ENCODE data around the gene LY86. TPM values are rescaled to one million over a fixed set of nuclear protein-coding genes. Genes with fewer than 3 reads are reported as not detected.

LY86 gene
- total and polyA plus RNA-seq, 2 experiments from 2014 or later = not detected

GRCh38 chr6:6597682-6598081 lies 9.2 kb downstream of the LY86 start:
- Histone ChIP-seq H3K27me3 (no peaks in the 10 kb centered on the region), H3K4me3 (no peak overlapping the region), H3K9me3 (ENCODE audit: low read depth) (no peaks in the 10 kb centered on the region), H3K36me3 (no peaks in the 10 kb centered on the region), H3K4me1 (ENCODE audit: low read depth) (no peaks in the 10 kb centered on the region), H3K27ac (no peak overlapping the region)
- TF ChIP-seq, protein P1, sequence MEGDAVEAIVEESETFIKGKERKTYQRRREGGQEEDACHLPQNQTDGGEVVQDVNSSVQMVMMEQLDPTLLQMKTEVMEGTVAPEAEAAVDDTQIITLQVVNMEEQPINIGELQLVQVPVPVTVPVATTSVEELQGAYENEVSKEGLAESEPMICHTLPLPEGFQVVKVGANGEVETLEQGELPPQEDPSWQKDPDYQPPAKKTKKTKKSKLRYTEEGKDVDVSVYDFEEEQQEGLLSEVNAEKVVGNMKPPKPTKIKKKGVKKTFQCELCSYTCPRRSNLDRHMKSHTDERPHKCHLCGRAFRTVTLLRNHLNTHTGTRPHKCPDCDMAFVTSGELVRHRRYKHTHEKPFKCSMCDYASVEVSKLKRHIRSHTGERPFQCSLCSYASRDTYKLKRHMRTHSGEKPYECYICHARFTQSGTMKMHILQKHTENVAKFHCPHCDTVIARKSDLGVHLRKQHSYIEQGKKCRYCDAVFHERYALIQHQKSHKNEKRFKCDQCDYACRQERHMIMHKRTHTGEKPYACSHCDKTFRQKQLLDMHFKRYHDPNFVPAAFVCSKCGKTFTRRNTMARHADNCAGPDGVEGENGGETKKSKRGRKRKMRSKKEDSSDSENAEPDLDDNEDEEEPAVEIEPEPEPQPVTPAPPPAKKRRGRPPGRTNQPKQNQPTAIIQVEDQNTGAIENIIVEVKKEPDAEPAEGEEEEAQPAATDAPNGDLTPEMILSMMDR (IDR thresholded peaks at IDR 0.05; ENCODE audit: low read depth, low read length) = no peak
- DNase-seq (ENCODE audit: low read depth in 1 of 2, low spot score in 1 of 2) = no peak

- no peaks in the 10 kb centered on the region for H3K4me1 ChIP-seq (ENCODE audit: low read depth)
- TF ChIP-seq, protein P1 (IDR thresholded peaks at IDR 0.05; ENCODE audit: low read depth, low read length) = no peak
- no peaks in the 10 kb centered on the region for H3K36me3 ChIP-seq
- no peak overlapping the region for H3K4me3 ChIP-seq
- DNase-seq (ENCODE audit: low read depth in 1 of 2, low spot score in 1 of 2) = no peak
- H3K27ac ChIP-seq = no peak overlapping the region
- no peaks in the 10 kb centered on the region for H3K9me3 ChIP-seq (ENCODE audit: low read depth)
- H3K27me3 ChIP-seq = no peaks in the 10 kb centered on the region
Observed at GRCh38 chr6:6599468-6599873, 11.0 kb downstream of the LY86 start.

- Histone ChIP-seq H3K4me1 (ENCODE audit: low read depth) (no peaks in the 10 kb centered on the region), H3K9me3 (ENCODE audit: low read depth) (no peaks in the 10 kb centered on the region)
- no peak for DNase-seq (ENCODE audit: low read depth in 1 of 2, low spot score in 1 of 2)
Observed at GRCh38 chr6:6600875-6601274, 12.4 kb downstream of the LY86 start.

GRCh38 chr6:6602262-6602661 lies 13.7 kb downstream of the LY86 start:
- Histone ChIP-seq H3K4me3 (no peak overlapping the region), H3K27me3 (no peaks in the 10 kb centered on the region), H3K27ac (no peak overlapping the region), H3K9me3 (ENCODE audit: low read depth) (no peaks in the 10 kb centered on the region), H3K4me1 (ENCODE audit: low read depth) (no peaks in the 10 kb centered on the region), H3K36me3 (no peaks in the 10 kb centered on the region)
- DNase-seq (ENCODE audit: low read depth in 1 of 2, low spot score in 1 of 2) = no peak
- TF ChIP-seq, protein P1 (IDR thresholded peaks at IDR 0.05; ENCODE audit: low read depth, low read length) = no peak

More at GRCh38 chr6:6600875-6601274, 12.4 kb downstream of the LY86 start:
- H3K27me3 ChIP-seq = no peaks in the 10 kb centered on the region
- no peaks in the 10 kb centered on the region for H3K36me3 ChIP-seq
- H3K4me3 ChIP-seq = no peak overlapping the region
- TF ChIP-seq, protein P1 (IDR thresholded peaks at IDR 0.05; ENCODE audit: low read depth, low read length) = no peak
- H3K27ac ChIP-seq = no peak overlapping the region

- TF ChIP-seq, protein P1 (IDR thresholded peaks at IDR 0.05; ENCODE audit: low read depth, low read length) = no peak
- DNase-seq (ENCODE audit: low read depth in 1 of 2, low spot score in 1 of 2) = no peak
- Histone ChIP-seq H3K4me1 (ENCODE audit: low read depth) (no peaks in the 10 kb centered on the region), H3K27me3 (no peaks in the 10 kb centered on the region), H3K36me3 (no peaks in the 10 kb centered on the region), H3K27ac (no peak overlapping the region), H3K4me3 (no peak overlapping the region), H3K9me3 (ENCODE audit: low read depth) (no peaks in the 10 kb centered on the region)
Observed at GRCh38 chr6:6603317-6603716, 14.8 kb downstream of the LY86 start.

DNA sequence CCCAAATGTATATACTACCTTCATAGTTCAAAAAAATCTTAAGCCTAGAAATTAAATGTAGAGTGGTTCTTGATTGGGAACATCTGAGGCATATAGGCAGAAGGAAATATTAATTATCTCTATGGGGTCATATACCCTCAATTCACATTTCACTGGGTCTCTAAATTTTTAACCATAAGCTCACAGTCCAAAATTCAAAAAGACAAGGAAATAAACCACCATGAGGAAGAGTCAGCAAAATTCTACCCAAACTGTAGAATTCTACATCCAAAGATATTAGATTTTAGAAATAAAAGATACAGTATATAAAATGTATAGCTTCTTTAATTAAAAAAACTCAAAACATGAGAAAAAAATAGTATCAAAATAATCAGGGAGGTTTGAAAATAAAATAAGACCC lies 15.5 kb downstream of the LY86 start:
- no peak overlapping the region for H3K4me3 ChIP-seq
- DNase-seq (ENCODE audit: low read depth in 1 of 2, low spot score in 1 of 2) = no peak
- no peak overlapping the region for H3K27ac ChIP-seq
- H3K4me1 ChIP-seq (ENCODE audit: low read depth) = no peaks in the 10 kb centered on the region
- H3K36me3 ChIP-seq = no peaks in the 10 kb centered on the region
- no peaks in the 10 kb centered on the region for H3K9me3 ChIP-seq (ENCODE audit: low read depth)
- TF ChIP-seq, protein P1 (IDR thresholded peaks at IDR 0.05; ENCODE audit: low read depth, low read length) = no peak
- no peaks in the 10 kb centered on the region for H3K27me3 ChIP-seq
